Measurements from ENCODE around the gene PFKFB2.

DNA sequence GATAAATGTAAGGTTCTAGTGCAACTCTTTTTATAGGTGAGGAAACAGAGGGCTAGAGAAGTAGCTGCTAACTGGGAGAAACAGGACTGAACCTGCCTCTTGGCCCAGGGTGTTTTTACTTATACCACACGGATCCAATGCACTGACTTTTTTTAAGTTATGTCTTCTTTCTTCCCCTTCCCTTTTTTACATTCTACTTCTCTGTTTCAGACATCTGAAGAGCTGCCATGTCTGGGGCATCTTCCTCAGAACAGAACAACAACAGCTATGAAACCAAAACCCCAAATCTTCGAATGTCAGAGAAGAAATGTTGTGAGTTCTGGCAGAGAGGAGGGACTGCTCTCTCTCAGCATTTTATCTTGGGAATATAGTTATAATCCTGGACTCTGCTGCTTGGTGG lies 1.4 kb downstream of the PFKFB2 start:
- no peak for TF ChIP-seq GABPA (IDR thresholded peaks at IDR 0.05; ENCODE audit: low read depth)
- TF ChIP-seq, protein P1, sequence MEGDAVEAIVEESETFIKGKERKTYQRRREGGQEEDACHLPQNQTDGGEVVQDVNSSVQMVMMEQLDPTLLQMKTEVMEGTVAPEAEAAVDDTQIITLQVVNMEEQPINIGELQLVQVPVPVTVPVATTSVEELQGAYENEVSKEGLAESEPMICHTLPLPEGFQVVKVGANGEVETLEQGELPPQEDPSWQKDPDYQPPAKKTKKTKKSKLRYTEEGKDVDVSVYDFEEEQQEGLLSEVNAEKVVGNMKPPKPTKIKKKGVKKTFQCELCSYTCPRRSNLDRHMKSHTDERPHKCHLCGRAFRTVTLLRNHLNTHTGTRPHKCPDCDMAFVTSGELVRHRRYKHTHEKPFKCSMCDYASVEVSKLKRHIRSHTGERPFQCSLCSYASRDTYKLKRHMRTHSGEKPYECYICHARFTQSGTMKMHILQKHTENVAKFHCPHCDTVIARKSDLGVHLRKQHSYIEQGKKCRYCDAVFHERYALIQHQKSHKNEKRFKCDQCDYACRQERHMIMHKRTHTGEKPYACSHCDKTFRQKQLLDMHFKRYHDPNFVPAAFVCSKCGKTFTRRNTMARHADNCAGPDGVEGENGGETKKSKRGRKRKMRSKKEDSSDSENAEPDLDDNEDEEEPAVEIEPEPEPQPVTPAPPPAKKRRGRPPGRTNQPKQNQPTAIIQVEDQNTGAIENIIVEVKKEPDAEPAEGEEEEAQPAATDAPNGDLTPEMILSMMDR (IDR thresholded peaks at IDR 0.05; ENCODE audit: insufficient read depth, low read length): no peak
- TF ChIP-seq POLR2AphosphoS5 (IDR thresholded peaks at IDR 0.05; ENCODE audit: low read depth): no peak
- no peak for TF ChIP-seq REST (IDR thresholded peaks at IDR 0.05; ENCODE audit: insufficient replicate concordance, low read depth)
- peak; percentile 81 for TF ChIP-seq SPI1 (IDR thresholded peaks at IDR 0.05; ENCODE audit: borderline replicate concordance, low read depth)

Measured in HL-60 (cell line).